GM18870 (cell line): Measurements from ENCODE around the gene PNMA6A.
"Not testable (repeated sequence)": the region's sequence is repeated elsewhere in the genome, so short reads cannot be mapped to it uniquely, and the experiment has no call there.

Experiments
- ATAC-seq: cut with Tn5 transposase; IDR thresholded peaks from one replicate; pipeline ENCODE4 v1.9.1; 2021; ENCODE audit warnings: moderate library complexity; ENCODE audit not compliant: unreplicated experiment

PNMA6A gene

DNA sequence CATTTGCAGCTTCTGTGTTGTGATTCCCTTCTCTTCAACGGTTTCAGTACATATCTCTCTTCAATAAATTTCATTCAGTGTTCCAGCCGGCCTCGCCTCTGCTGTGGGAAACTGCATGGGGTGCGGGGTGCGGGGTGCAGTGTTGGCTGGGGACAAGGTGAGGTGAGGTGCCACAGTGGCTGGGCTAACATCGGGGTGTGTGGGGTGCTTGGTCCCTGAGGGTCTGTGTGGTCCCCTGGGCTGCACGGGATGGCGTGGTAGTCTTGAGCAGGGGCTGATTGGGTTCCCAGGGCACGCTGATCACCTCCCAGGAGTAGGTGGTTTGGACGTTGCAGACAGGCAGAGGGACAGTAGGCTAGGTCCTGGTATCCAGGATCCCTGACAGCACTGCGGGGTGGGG is 2.7 kb downstream of the PNMA6A start:
- no peak for ATAC-seq

DNA sequence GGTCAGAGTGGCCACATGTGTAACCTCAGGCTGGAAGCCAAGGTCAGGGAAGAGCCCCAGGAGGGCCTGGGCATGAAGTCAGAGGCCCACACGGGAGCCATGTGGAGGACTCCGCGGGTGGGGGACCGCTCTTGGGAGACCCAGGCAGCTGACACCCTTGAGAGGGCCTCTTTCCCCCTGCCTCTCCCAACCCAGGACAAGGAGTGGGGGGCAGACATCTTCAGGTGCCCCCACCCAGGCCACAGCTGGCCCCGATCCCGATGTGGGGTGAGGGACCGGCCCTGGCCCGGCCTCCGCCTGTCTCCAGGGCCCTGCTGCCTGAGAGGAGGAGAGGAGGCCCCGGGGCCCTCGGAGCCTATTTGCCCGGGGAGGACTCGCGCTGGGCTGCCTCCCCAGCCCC is 3.1 kb downstream of the PNMA6A start:
- ATAC-seq, result no peak

DNA sequence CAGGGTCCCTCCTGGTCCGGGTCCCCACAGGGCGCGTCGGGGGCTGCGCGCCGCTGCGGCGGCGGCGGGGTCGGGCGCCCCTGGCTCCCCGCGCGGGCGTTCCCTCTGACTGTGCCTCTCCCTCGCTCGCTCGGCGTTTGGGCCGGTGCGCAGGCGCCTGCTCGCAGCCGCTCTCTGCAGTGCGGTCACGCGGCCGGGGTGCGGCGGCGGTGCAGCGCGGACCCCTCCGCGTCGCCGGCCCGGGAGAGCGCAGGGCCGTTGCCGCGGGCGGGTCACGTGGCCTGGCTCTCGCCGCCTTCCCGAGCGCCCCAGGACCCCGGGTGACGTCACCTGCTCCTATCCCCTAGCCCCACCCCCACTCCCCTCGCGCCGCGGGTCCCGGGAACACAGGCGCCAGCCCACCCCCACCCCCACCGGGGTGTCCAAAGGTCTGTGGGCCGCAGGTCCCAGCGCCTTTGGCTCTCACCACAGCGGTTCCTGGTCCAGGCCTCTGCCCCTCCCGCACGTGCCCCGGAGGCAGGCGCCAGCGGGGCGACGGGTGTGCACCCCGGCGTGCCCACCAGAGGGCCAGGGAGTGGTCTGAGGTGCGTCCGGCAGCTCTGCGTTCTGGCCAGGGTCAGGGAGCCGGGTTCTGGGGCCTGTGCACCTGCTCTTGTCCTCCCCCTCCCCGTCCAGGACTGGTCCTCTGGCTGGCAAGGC is 5.3 kb downstream of the PNMA6A start:
- ATAC-seq, result not testable (repeated sequence)

DNA sequence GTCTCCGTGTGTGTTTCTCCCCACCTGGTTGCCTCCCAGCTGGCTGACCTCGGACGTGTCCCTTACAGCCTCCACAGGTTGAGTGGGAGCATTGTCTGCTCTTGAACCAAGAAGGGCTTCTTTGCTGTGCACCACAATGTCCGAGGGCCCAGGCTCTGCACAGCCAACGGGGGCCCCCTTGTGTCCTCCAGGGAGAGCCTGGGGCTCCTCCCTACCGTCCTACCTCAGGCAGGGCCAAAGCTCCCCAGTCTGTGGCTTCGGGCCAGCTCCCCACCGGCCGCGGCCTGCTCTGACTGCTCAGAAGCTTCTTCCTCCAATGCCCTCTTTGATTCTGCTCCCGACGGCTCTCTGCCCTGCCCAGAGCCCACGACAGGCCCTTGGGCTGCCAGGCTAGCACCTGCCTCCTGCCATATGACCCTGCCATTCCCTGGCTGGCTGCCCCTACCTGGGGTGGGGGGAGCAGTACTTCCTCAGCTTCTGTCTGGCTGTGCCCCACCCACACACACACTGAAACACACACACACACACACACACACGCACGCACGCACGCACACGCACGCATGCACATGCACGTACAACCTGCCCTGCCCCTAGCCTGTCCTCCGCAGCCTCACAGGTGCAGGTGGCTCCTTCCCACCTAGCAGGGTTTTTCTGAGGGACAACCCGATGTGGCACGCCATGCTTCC is 11.1 kb downstream of the PNMA6A start:
- ATAC-seq, result not testable (repeated sequence)

DNA sequence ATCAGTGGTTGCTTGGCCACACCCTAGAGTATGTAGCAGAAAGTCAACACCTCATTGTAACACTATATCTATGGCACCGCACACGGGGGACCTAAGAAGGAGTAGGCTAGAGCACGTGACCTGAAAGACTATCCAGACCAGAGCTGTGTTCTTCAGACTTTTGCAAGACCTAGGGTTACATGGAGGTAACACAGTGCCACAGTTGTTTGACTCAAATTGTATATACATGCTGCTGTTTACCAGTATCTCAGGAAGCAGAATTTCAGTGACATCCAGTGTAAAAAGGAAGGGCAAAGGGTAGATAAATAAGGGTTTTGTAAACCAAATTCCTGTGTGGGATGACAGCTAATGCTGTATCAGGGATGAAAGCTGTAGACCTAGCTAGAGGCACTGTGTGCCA is 30.2 kb downstream of the PNMA6A start:
- ATAC-seq, result no peak

DNA sequence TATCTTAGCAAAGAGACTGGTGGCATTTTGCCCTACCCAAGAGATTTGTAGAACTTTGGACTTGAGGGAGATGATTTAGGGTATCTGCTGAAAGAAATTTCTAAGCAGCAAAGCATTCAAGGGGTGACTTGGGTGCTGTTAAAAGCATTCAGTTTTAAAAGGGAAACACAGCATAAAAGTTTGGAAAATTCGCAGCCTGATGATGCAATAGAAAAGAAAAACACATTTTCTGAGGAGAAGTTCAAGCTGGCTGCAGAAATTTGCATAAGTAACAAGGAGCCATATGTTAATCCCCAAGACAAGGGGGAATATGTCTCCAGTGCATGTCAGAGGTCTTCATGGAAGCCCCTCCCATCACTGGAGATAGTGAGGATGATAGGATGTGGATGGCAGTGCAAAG is 32.7 kb downstream of the PNMA6A start:
- ATAC-seq, result not testable (repeated sequence)

DNA sequence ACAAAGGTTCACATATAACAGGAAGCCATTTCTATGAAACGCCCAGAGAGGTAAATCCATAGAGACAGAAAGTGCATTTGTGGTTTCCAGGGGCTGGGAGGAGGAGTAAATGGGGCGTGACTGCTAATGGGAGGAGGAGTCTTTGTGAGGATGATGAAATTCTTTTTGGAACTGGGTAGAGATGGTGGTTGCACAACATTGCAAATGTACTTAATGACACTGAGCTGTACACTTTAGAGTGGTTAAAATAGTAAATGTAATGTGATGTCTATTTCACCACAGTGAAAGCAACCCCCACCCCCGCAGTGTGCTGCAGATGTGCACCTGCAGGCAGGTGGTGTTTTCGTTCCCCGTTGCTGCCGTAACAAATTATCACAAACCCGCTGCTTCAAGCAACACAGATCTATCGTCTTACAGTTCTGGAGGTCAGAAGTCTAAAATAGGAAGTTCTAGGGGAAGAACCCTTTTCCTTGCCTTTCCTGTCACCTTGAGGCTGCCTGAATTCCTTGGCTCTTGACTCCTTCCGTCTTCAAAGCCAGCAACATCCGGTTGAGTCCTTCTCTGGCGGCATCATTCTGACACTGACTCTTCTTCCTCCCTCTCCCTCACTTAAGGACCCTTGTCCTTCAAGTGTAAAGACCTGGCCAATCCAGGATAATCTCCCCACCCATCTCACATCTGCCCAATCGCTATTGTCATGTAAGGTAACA is 34.0 kb downstream of the PNMA6A start:
- ATAC-seq, result not testable (repeated sequence)

DNA sequence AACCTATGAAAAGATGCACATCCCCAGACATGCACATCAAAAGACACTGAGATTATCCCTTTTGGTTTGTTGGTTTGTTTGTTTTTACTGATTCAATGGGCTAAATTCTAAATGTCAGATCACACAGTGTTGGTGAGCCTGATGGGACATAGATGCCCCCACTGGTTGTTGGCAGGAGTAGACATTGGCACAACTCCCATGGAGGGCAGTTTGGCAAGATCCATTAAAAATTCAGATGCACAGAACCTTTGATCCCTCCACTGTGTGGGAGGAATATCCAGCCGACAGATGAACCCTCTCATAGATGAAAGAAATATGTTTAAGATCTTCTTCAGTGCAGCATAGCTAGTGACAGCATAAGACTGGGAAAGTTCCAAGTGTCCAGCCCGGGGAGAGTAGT is 38.5 kb downstream of the PNMA6A start:
- not testable (repeated sequence) for ATAC-seq

DNA sequence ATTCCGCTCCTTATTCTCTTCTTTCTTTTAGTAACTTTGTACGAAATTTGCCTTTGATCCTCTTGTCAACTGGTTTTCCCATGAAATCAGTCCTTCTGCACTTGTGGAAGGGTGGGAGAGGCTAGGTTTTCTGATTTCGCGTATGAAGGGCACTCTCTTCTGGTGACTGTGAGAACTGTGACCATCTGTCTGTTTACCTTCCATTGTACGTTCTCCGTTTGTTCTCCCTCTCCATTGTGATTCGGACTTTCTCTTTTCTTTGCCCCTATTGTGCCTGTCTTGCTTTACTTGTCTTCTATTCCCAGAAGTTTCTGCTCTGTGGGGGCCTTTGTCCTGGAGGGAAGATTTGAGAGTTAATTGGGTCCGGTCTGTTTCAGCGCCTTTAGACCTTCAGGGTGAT is 41.6 kb downstream of the PNMA6A start:
- ATAC-seq, result not testable (repeated sequence)

DNA sequence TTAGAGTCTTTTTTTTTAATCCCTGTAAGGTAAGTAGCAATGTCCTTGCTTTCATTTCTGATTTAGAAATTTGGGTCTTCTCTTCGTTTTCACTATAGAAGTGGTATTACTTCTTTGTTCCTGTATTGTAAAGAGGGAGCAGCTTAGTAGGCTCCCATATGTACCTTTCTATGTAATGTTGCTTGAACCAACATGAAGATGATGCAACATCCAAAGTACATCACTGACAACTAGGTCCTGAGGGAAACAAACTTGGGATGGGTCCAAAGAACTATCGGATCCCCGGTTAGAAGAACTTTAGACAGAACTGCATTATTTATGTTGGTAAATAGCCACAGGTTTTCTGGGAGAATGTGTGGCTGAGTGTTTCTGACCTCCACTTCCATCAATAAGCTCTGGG is 45.5 kb downstream of the PNMA6A start:
- not testable (repeated sequence) for ATAC-seq

DNA sequence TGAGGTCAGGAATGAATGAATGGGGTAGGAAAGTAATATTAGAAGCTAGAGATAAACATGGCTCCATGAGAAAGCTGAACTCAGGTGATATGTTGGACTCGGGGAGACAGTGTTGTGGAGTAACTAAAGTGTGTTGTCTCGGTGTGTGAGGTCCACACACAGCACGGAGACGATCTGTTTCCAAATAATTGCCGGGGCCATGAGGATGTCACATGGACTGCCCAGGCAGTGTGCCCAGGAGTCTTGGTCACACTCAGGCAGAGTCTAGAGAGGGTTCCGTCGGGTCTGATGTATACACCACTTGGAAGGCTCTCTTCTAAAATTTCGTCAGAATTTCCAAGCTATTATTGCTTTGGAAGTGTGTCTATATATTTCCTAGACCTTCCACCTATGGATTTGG is 48.0 kb downstream of the PNMA6A start:
- not testable (repeated sequence) for ATAC-seq

DNA sequence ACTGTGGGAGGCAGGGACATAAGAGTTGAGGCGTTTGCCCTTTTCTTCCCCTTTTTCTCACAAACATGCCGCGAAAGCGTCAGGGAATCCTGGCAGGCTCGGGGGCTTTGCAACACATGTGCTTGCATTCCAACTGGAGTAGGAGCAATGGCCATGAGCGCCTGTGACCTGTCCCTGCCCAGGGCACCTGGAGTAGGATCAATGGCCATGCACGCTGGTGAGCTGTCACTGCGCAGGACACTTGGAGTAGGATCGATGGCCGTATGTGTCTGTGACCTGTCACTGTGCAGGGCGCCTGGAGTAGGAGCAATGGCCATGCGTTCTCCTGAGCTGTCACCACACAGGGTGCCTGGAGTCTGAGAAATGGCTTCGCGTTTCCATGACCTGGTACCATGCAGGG is 51.2 kb downstream of the PNMA6A start:
- ATAC-seq, result not testable (repeated sequence)
